K562 (cell line): ENCODE data around the gene ACO2.

Experiments
- MAX ChIP-seq: sonication (generic); formaldehyde crosslinking; IDR thresholded peaks from 2 replicates; pipeline ENCODE4 v1.9.0; 2022; ENCODE audit warnings: mild to moderate bottlenecking, missing genetic modification reagents
- RHOXF2B ChIP-seq: fragments of 250-450 bp; sonication (Bioruptor Pico); conservative IDR thresholded peaks from 2 replicates; pipeline ENCODE4 v1.5.1; 2021
- USF1 ChIP-seq: sonication (generic); formaldehyde crosslinking; IDR thresholded peaks from 2 replicates; pipeline ENCODE4 v1.9.0; 2022; ENCODE audit warnings: mild to moderate bottlenecking, missing genetic modification reagents
- ZNF274 ChIP-seq: IDR thresholded peaks from 2 replicates; pipeline ENCODE4 v1.6.1; 2011; ENCODE audit warnings: low read depth, mild to moderate bottlenecking, low read length, moderate library complexity, borderline replicate concordance

- TF ChIP-seq ZNF274 = no peak
- no peak for TF ChIP-seq RHOXF2B (CRISPR knock-in tag)
- TF ChIP-seq USF1 (CRISPR knock-in tag) = no peak
- no peak for TF ChIP-seq MAX (CRISPR knock-in tag)
Observed at GRCh38 chr22:41488596-41489385, 19.9 kb downstream of the ACO2 start.
